K562 (cell line): ENCODE measurements around the gene TRAK1. TPM values are rescaled to one million over a fixed set of nuclear protein-coding genes. Genes with fewer than 3 reads are reported as not detected.

ENCODE experiments used
- ARID1B ChIP-seq: fragments of 450-650 bp; IDR thresholded peaks from 2 replicates; pipeline ENCODE4 v1.6.1; 2016; ENCODE audit warnings: antibody characterized with exemption, mild to moderate bottlenecking, inconsistent platforms
- C11orf30 ChIP-seq: fragments of 450-650 bp; IDR thresholded peaks from 2 replicates; pipeline ENCODE4 v1.6.1; 2016; ENCODE audit warnings: low read depth, mild to moderate bottlenecking
- E2F5 ChIP-seq: sonication (generic); formaldehyde crosslinking; IDR thresholded peaks from 2 replicates; pipeline ENCODE4 v1.8.0; 2022; ENCODE audit warnings: mild to moderate bottlenecking, missing genetic modification reagents
- HBP1 ChIP-seq: fragments of 450-650 bp; formaldehyde crosslinking; IDR thresholded peaks from 2 replicates; pipeline ENCODE4 v1.4.0; 2022; ENCODE audit warnings: missing genetic modification characterization
- HNRNPK ChIP-seq: fragments of 200-400 bp; formaldehyde crosslinking; IDR thresholded peaks from one replicate; pipeline ENCODE4 v1.6.1; 2018; ENCODE audit warnings: mild to moderate bottlenecking, low read depth, low read length; ENCODE audit not compliant: poor library complexity, severe bottlenecking
- HNRNPL ChIP-seq: fragments of 200-400 bp; formaldehyde crosslinking; IDR thresholded peaks from 2 replicates; pipeline ENCODE4 v1.6.1; 2017; ENCODE audit warnings: low read depth, mild to moderate bottlenecking, low read length
- KDM1A ChIP-seq, 2 experiments: fragments of 450-650 bp; IDR thresholded peaks; 2 replicates each; pipeline ENCODE4 v1.6.1; 2016; ENCODE audit warnings: mild to moderate bottlenecking in 2 of 2
- MAFF ChIP-seq: IDR thresholded peaks from 2 replicates; pipeline ENCODE4 v1.6.1; 2012; ENCODE audit warnings: low read length, improper control_type of control experiment
- MAFG ChIP-seq: fragments of 450-650 bp; conservative IDR thresholded peaks from 2 replicates; pipeline ENCODE4 v1.6.1; 2016; ENCODE audit warnings: missing genetic modification characterization, missing compliant biosample characterization
- MAFK ChIP-seq: IDR thresholded peaks from 2 replicates; pipeline ENCODE4 v1.6.1; 2011; ENCODE audit warnings: low read length, improper control_type of control experiment
- MTF1 ChIP-seq: fragments of 250-450 bp; sonication (Bioruptor Pico); IDR thresholded peaks from 2 replicates; pipeline ENCODE4 v1.9.0; 2021; ENCODE audit warnings: moderate library complexity, mild to moderate bottlenecking, inconsistent platforms, borderline replicate concordance
- NRF1 ChIP-seq, 2 experiments: fragments of 450-650 bp; IDR thresholded peaks in 1 of 2; conservative IDR thresholded peaks in 1 of 2; 2 replicates each; pipeline ENCODE4 v1.6.1; 2014; ENCODE audit warnings: mild to moderate bottlenecking in 2 of 2
- POLR3G ChIP-seq: IDR thresholded peaks from 2 replicates; pipeline ENCODE4 v1.6.1; 2011; ENCODE audit not compliant: insufficient read length, insufficient replicate concordance; ENCODE audit errors: extremely low read depth
- POU5F1 ChIP-seq: fragments of 150-350 bp; IDR thresholded peaks from 2 replicates; pipeline ENCODE4 v1.6.1; 2014; ENCODE audit warnings: borderline replicate concordance, low read length, low read depth, mild to moderate bottlenecking; ENCODE audit not compliant: partially characterized antibody
- STAT6 ChIP-seq: sonication (generic); formaldehyde crosslinking; IDR thresholded peaks from 2 replicates; pipeline ENCODE4 v1.8.1; 2023; ENCODE audit warnings: mild to moderate bottlenecking, missing genetic modification reagents
- TBP ChIP-seq: optimal IDR thresholded peaks from 2 replicates; pipeline ENCODE3; 2011; ENCODE audit warnings: low read depth, low read length, improper control_type of control experiment
- TFE3 ChIP-seq: fragments of 450-650 bp; formaldehyde crosslinking; IDR thresholded peaks from 2 replicates; pipeline ENCODE4 v1.4.0; 2020; ENCODE audit warnings: mild to moderate bottlenecking, mixed read lengths
- polyA plus RNA-seq, 8 experiments: library from polyadenylated mRNA; depleted of rRNA in 4 of 8; stranded (reverse) in 5 of 8; unstranded in 3 of 8; fragments of >200 nt; fragmentation: Nextera tagmentation in 2 of 8; fragmentation: Illumina TruSeq in 1 of 8; extraction: Ambion mirVana in 2 of 8; extraction: Trizol in 1 of 8; gene quantifications; 2 replicates each; pipeline versions ENCODE4 v1.2.1 to v1.2.3, GENCODE V29; 2011 to 2014; ENCODE audit warnings: inconsistent platforms in 1 of 8, missing spikeins in 1 of 8
- total RNA-seq, 7 experiments: library from RNA; depleted of rRNA in 6 of 7; stranded (reverse); fragments of >200 nt in 6 of 7; fragmentation: Illumina TruSeq in 2 of 7; extraction: Trizol in 2 of 7; gene quantifications; 2 replicates each; pipeline versions ENCODE4 v1.2.1 to v1.2.3, GENCODE V29; 2011 to 2021; ENCODE audit warnings: low replicate concordance in 1 of 7
- TF ChIP-seq, protein P1 (sequence below): IDR thresholded peaks from 2 replicates; pipeline ENCODE4 v1.6.1; 2011; ENCODE audit warnings: borderline replicate concordance, low read depth, mild to moderate bottlenecking, moderate library complexity, low read length; ENCODE audit not compliant: insufficient read depth, poor library complexity, severe bottlenecking

Gene TRAK1
- total and polyA plus RNA-seq, 9 of the 15 experiments (the other 6 are each of a cell fraction or from before 2014, with no cell fraction given), result 5.3 to 28.5 (median 17.5) TPM

- no peak for TF ChIP-seq STAT6
- TF ChIP-seq NRF1 (conservative IDR thresholded peaks at IDR 0.05 in 1 of 2, IDR thresholded peaks at IDR 0.05 in 1 of 2), result no peak
- no peak for TF ChIP-seq ARID1B
- no peak for TF ChIP-seq TBP
- TF ChIP-seq HBP1, result no peak
- TF ChIP-seq, protein P1, sequence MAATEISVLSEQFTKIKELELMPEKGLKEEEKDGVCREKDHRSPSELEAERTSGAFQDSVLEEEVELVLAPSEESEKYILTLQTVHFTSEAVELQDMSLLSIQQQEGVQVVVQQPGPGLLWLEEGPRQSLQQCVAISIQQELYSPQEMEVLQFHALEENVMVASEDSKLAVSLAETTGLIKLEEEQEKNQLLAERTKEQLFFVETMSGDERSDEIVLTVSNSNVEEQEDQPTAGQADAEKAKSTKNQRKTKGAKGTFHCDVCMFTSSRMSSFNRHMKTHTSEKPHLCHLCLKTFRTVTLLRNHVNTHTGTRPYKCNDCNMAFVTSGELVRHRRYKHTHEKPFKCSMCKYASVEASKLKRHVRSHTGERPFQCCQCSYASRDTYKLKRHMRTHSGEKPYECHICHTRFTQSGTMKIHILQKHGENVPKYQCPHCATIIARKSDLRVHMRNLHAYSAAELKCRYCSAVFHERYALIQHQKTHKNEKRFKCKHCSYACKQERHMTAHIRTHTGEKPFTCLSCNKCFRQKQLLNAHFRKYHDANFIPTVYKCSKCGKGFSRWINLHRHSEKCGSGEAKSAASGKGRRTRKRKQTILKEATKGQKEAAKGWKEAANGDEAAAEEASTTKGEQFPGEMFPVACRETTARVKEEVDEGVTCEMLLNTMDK, result no peak
- peak; percentile 73 for TF ChIP-seq MAFG (tag)
- TF ChIP-seq POLR3G, result no peak
- no peak for TF ChIP-seq E2F5
- no peak for TF ChIP-seq HNRNPK
- TF ChIP-seq HNRNPL, result no peak
- TF ChIP-seq POU5F1, result no peak
- no peak for TF ChIP-seq KDM1A (IDR thresholded peaks at IDR 0.05)
- TF ChIP-seq C11orf30, result peak; percentile 80
- TF ChIP-seq MAFK, result peak; percentile 59
- TF ChIP-seq MTF1, result no peak
- peak; percentile 34; the same call in 1 of the 2 replicates for TF ChIP-seq MAFF
- TF ChIP-seq TFE3, result peak; percentile 69
Measured at GRCh38 chr3:42071904-42072812, 19.0 kb upstream of the TRAK1 start (continued).
